PC-3 (cell line): ENCODE measurements around the gene S100A4. TPM values are rescaled to one million over a fixed set of nuclear protein-coding genes. Genes with fewer than 3 reads are reported as not detected.

Experiments used
- ATAC-seq: fragments of 200-7000 bp; cut with Tn5 transposase; 2 replicates; pipeline ENCODE4 v1.9.1; 2020; ENCODE audit warnings: mild to moderate bottlenecking, moderate library complexity
- BruUV-seq: library from RNA; stranded (reverse); fragments of 400-500 nt; replicated peaks from 2 replicates; lab custom pipeline; 2021; lab: Mats Ljungman, UMichigan
- CTCF ChIA-PET: fragments of 300-600 bp; sonication (Branson Sonifier 250); formaldehyde crosslinking; loops from one replicate; lab custom pipeline; 2022; ENCODE audit warnings: antibody characterized with exemption; lab: Charles Lee
- POLR2A ChIA-PET: fragments of 300-600 bp; sonication (Branson Sonifier 250); formaldehyde crosslinking; loops from one replicate; lab custom pipeline; 2022; ENCODE audit warnings: antibody characterized with exemption; ENCODE audit not compliant: unreplicated experiment; lab: Charles Lee
- DNase-seq: peaks from one replicate; pipeline ENCODE4 v3.0.0-alpha.2; 2015
- H2AFZ ChIP-seq: fragments of 300-600 bp; sonication (generic); 2 replicates; pipeline ENCODE4 v1.6.0; 2016; ENCODE audit warnings: antibody characterized with exemption, low read length
- H3F3A ChIP-seq: fragments of 300-600 bp; sonication (generic); one replicate; pipeline ENCODE4 v1.6.0; 2017; ENCODE audit warnings: antibody characterized with exemption, low read length, control low read depth, mild to moderate bottlenecking; ENCODE audit not compliant: unreplicated experiment
- H3K27ac ChIP-seq: fragments of 300-600 bp; sonication (generic); 2 replicates; pipeline ENCODE4 v1.5.1; 2016; ENCODE audit warnings: mild to moderate bottlenecking, low read length
- H3K27me3 ChIP-seq: fragments of 300-600 bp; sonication (generic); 2 replicates; pipeline ENCODE4 v1.6.1; 2016; ENCODE audit warnings: low read length, mixed read lengths
- H3K36me3 ChIP-seq: fragments of 300-600 bp; sonication (generic); 2 replicates; pipeline ENCODE4 v1.6.1; 2016; ENCODE audit warnings: low read depth, mixed run types, low read length, mixed read lengths
- H3K4me1 ChIP-seq: fragments of 300-600 bp; sonication (generic); 2 replicates; pipeline ENCODE4 v1.5.1; 2016; ENCODE audit warnings: low read length; ENCODE audit not compliant: insufficient read depth
- H3K4me2 ChIP-seq: fragments of 300-600 bp; sonication (generic); 2 replicates; pipeline ENCODE4 v1.6.0; 2016; ENCODE audit warnings: low read length
- H3K4me3 ChIP-seq: fragments of 300-600 bp; sonication (generic); 2 replicates; pipeline ENCODE4 v1.5.1; 2016; ENCODE audit warnings: mild to moderate bottlenecking, low read length, mixed read lengths
- H3K79me2 ChIP-seq: fragments of 300-600 bp; sonication (generic); 2 replicates; pipeline ENCODE4 v1.6.1; 2017; ENCODE audit warnings: low read length, mixed read lengths
- H3K9ac ChIP-seq: fragments of 300-600 bp; sonication (generic); 2 replicates; pipeline ENCODE4 v1.6.0; 2016; ENCODE audit warnings: mild to moderate bottlenecking, low read length
- H3K9me2 ChIP-seq: fragments of 300-600 bp; sonication (generic); replicated peaks from 2 replicates; pipeline ENCODE4 v1.6.1; 2016; ENCODE audit warnings: mixed run types, low read length, mixed read lengths
- H3K9me3 ChIP-seq: fragments of 300-600 bp; sonication (generic); 2 replicates; pipeline ENCODE4 v1.6.1; 2016; ENCODE audit warnings: low read length, mixed read lengths
- H4K20me1 ChIP-seq: fragments of 300-600 bp; sonication (generic); 2 replicates; pipeline ENCODE4 v1.6.1; 2016; ENCODE audit warnings: low read length, mixed read lengths
- CTCF ChIP-seq: fragments of 300-600 bp; sonication (generic); conservative IDR thresholded peaks from 2 replicates; pipeline ENCODE4 v1.5.1; 2017; ENCODE audit warnings: antibody characterized with exemption, low read depth, mild to moderate bottlenecking, low read length
- EZH2 ChIP-seq: fragments of 300-600 bp; sonication (generic); IDR thresholded peaks from one replicate; pipeline ENCODE4 v1.6.1; 2017; ENCODE audit warnings: antibody characterized with exemption, mild to moderate bottlenecking, low read length; ENCODE audit not compliant: unreplicated experiment
- EZH2phosphoT487 ChIP-seq: fragments of 300-600 bp; sonication (generic); IDR thresholded peaks from 2 replicates; pipeline ENCODE4 v1.6.1; 2018; ENCODE audit warnings: mild to moderate bottlenecking, antibody characterized with exemption, low read length, borderline replicate concordance
- intact Hi-C: fragments of 100-400 bp; cut with micrococcal nuclease; formaldehyde crosslinking; loops from 2 replicates; pipeline ENCODE4 v1.9.0; 2023
- total RNA-seq: library from RNA; depleted of rRNA; stranded (reverse); fragments of >200 nt; gene quantifications from 2 replicates; pipeline ENCODE4 v1.2.3, GENCODE V29; 2014

Gene S100A4
- total RNA-seq, 1 experiment from 2014 or later: 55.8 TPM

DNA sequence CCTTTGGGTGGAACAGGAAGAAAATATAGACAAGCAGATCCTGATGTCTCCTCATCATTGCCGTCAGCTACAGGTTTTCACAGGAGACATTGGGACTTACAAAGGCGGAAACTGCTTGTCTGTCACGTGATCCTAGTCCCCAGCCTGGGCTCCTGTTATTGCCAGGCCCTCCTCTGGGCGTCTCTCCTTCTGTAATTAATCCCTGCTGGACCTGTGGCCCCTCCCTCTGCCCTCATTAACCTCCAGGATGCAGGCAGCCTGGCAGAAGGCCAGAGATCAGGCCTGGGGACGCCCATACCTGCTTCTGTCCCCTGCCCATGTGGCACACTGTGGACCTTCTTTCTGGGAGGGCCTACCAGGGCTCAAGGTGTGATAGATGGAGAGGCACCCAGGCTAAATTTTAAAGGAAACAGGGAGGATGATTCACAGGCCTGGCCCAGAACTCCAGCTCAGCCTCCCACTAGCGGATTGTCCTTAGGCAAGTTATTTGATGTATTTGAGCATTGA, 7.2 kb downstream of the S100A4 start:
- ChIA-PET POLR2A (interaction anchor here (0.6 kb wide), 1 partner anchor 89 kb away, joined by 3 read pairs; the partner anchor contains the start of gene S100A13), CTCF (no interaction called here)
- Histone ChIP-seq H2AFZ (no peak overlapping the region), H3K4me1 (peaks cover 73% of the 10 kb centered on the region), H3K79me2 (peaks cover 28% of the 10 kb centered on the region), H3K4me3 (no peak overlapping the region), H3K27ac (peak overlapping the region; percentile 46), H3F3A (peaks cover 10% of the 10 kb centered on the region), H3K36me3 (peaks cover 12% of the 10 kb centered on the region), H3K4me2 (peak overlapping the region; percentile 10; the same call in 1 of the 2 replicates), H3K9ac (0 out of 2 replicates have a peak overlapping the region, but pooled peaks have one; percentile 2), H3K9me2 (no peaks in the 10 kb centered on the region), H3K27me3 (no peaks in the 10 kb centered on the region), H4K20me1 (0 out of 2 replicates have a peak, but pooled peaks cover 3% of the 10 kb centered on the region), H3K9me3 (no peaks in the 10 kb centered on the region)
- BruUV-seq: no TSS peak
- ATAC-seq (peak; percentile 1; the same call in 1 of the 2 replicates), DNase-seq (peak; percentile 64)
- intact Hi-C loops: no loop called here
- TF ChIP-seq EZH2phosphoT487: no peak
- TF ChIP-seq EZH2: no peak
- no peak for TF ChIP-seq CTCF

DNA sequence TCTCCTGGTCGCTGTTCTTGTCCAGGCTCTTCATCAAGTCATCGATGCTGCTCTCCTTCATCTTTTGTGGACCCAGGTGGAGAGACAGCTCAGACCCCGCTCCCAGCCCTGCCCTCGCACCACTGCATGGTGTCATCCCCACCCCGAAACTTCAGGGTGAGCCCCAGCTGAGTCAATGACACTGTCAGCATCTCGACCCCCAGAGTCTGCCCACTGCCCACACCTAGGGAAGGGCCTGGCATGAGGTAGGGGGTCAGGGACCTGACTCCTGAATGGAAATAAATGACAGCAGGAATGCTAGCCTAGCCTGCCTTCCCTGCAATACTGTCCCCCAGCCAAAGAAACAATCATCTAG, 8.3 kb downstream of the S100A4 start:
- no peak for ATAC-seq
- Histone ChIP-seq H3K4me1 (peaks cover 79% of the 10 kb centered on the region), H3K27me3 (no peaks in the 10 kb centered on the region), H3K9me3 (no peaks in the 10 kb centered on the region), H3K79me2 (peaks cover 27% of the 10 kb centered on the region), H3K36me3 (peaks cover 12% of the 10 kb centered on the region), H3K27ac (peak overlapping the region; percentile 97), H3K9ac (no peak overlapping the region), H3K4me3 (no peak overlapping the region), H2AFZ (no peak overlapping the region), H4K20me1 (0 out of 2 replicates have a peak, but pooled peaks cover 3% of the 10 kb centered on the region), H3K4me2 (no peak overlapping the region), H3F3A (peaks cover 10% of the 10 kb centered on the region), H3K9me2 (no peaks in the 10 kb centered on the region)
- POLR2A ChIA-PET: no interaction called here
- intact Hi-C loops: no loop called here
- BruUV-seq: no TSS peak
- CTCF ChIA-PET: interaction anchor here (0.5 kb wide), 1 partner anchor 127 kb away, joined by 7 read pairs; no protein-coding TSS in a partner anchor
- TF ChIP-seq EZH2phosphoT487 (no peak), EZH2 (no peak), CTCF (no peak)
- DNase-seq: no peak
